CD1c-positive myeloid dendritic cell (primary cell): ENCODE data around the gene ZNF611.
"Not testable (repeated sequence)": the region's sequence is repeated elsewhere in the genome, so short reads cannot be mapped to it uniquely, and the experiment has no call there.

Experiments
- DNase-seq: peaks from one replicate; pipeline ENCODE4 v3.0.0-alpha.2; 2016; ENCODE audit errors: extremely low spot score

ZNF611 gene

GRCh38 chr19:52716522-52716921 is 18.3 kb downstream of the ZNF611 start:
- DNase-seq: no peak

- DNase-seq: not testable (repeated sequence)
Measured at GRCh38 chr19:52715902-52716301, 18.9 kb downstream of the ZNF611 start.

- not testable (repeated sequence) for DNase-seq
Measured at GRCh38 chr19:52715330-52715729, 19.5 kb downstream of the ZNF611 start.

- DNase-seq: not testable (repeated sequence)
Measured at GRCh38 chr19:52713051-52713450, 21.8 kb downstream of the ZNF611 start.

- DNase-seq: not testable (repeated sequence)
Measured at GRCh38 chr19:52711661-52712060, 23.2 kb downstream of the ZNF611 start.

GRCh38 chr19:52710538-52710937 is 24.3 kb downstream of the ZNF611 start:
- DNase-seq: no peak

- not testable (repeated sequence) for DNase-seq
Measured at GRCh38 chr19:52705615-52706014, 29.2 kb downstream of the ZNF611 start.

- no peak for DNase-seq
Measured at GRCh38 chr19:52703917-52704316, 30.9 kb downstream of the ZNF611 start.

- DNase-seq: no peak
Measured at GRCh38 chr19:52700673-52701072, 34.2 kb downstream of the ZNF611 start.

GRCh38 chr19:52699555-52699954 is 35.3 kb downstream of the ZNF611 start:
- DNase-seq: not testable (repeated sequence)

- DNase-seq: no peak
Measured at GRCh38 chr19:52695996-52696395, 38.8 kb downstream of the ZNF611 start.

GRCh38 chr19:52694921-52695320 is 39.9 kb downstream of the ZNF611 start:
- no peak for DNase-seq

GRCh38 chr19:52694281-52694680 is 40.6 kb downstream of the ZNF611 start:
- peak; percentile 8 for DNase-seq

GRCh38 chr19:52692431-52693008 is 42.3 kb downstream of the ZNF611 start:
- no peak for DNase-seq

- no peak for DNase-seq
Measured at GRCh38 chr19:52691737-52692136, 43.1 kb downstream of the ZNF611 start.

GRCh38 chr19:52691215-52691610 is 43.6 kb downstream of the ZNF611 start:
- DNase-seq: no peak

GRCh38 chr19:52690369-52691214 is 44.3 kb downstream of the ZNF611 start:
- DNase-seq: peak; percentile 93

GRCh38 chr19:52689843-52690368 is 44.9 kb downstream of the ZNF611 start:
- DNase-seq: no peak

- DNase-seq: not testable (repeated sequence)
Measured at GRCh38 chr19:52688925-52689796, 45.7 kb downstream of the ZNF611 start.

- no peak for DNase-seq
Measured at GRCh38 chr19:52688335-52688734, 46.5 kb downstream of the ZNF611 start.

GRCh38 chr19:52687684-52688083 is 47.2 kb downstream of the ZNF611 start:
- no peak for DNase-seq

- DNase-seq: no peak
Measured at GRCh38 chr19:52685811-52686210, 49.0 kb downstream of the ZNF611 start.
